ENCODE data around the gene GPR180.
A peak's percentile ranks its signal among the peaks of the same experiment; 100 is the strongest.

GPR180 gene

DNA sequence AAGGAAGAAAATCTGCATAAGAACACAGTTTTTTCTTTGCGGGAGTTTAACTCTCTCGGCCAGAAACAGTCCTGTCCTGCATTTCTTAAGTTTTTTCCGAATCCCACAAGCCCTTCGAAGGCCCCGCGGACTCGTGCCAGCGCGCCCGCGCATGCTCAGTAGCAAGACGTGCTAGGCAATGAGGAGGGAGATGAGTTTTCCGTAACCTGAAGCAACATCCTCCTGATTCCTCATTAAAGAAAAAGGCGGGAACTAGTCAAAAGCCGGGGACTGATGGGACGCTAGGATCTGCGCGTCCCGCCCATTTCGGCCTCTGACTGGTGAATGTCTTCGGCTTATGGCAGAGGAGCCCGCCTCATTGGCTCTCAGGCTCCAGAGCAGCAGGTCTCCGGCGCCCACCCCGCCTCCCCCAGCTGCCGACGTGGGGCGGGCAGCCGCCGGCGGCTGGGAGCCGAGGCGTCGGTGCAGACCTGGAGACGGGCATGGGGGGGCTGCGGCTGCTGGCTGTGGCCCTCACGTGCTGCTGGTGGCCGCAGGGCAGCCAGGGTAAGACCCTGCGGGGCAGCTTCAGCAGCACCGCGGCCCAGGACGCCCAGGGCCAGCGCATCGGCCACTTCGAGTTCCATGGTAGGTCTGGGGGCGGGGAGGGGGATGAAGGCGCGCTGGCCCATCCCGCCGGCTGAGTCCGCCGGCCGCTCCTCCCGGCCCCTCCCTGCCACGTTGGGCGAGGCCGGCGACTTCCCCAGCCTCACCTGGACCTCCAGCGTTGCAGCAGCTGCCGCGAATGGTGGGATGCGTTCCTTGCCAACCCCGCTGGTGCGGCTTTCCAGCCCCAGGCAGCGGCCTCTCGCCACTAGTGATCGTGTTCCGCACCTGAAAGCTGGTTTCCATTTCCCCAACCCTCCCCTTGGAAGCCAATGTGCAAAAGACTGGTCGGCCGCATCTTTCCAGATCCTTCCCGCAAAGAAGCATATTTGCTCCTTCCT, at the start of gene GPR180:
Gene GPR180, plus strand, starts transcription at position 412 of the 986 bp plus-strand sequence. Its CDS starts 71 bp downstream, at position 483.
- DNase-seq = peak; percentile 99

DNA sequence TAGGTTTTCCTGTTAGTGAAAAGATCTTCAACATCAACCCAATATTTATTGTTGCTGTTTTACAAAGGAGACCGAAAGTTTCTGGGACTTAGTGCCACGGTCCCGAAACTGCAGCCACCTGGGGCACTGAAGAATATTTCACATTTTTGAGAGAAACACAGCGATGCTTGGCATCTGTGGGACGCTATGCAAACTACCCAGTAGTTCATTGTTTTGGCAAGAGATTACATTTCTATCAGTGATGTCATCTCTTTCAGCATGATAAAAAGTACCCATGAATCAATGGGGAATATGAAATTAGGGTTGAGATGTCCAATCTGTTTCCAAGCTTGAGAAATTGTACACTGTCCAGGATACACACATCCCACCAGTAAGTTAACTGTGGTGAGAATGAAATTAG, 49.6 kb upstream of the GPR180 start:
- DNase-seq = no peak

DNA sequence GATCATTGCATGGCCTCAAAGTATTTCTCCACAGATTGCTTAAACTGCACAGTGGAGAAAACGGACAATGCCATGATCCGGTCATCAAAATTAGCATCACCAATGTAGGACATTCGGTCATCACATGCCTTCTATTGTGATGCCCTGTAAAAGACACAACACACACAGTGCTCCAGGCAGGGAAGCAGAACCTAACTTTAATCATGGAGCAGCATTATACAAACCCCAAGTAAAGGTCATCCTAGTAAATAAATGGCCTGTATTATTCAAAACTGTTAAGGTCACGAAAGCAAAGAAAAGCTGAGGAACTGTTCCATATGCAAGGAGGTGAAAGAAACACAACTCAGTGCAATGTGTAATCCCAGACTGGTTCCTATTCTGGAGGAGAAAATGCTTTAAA, 47.9 kb upstream of the GPR180 start:
- DNase-seq = no peak

DNA sequence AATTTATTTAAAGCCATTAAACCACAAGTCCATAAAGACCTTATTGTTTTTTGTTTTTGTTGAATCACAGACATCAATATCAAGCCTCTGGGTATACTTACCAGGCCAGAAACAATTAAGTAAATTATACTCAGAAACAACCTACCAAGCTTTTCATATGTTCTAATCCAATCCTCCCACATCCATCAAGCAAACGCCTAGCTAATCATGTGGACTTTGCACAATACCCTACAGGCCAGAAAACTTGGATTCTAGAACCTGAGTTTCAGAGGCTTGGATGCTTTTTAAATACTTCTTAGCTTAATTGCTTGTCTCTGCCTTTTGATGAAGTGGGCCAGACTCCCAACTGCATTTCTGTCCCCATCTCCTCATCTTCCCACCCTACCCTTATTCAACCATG, 45.6 kb upstream of the GPR180 start:
- DNase-seq = no peak

DNA sequence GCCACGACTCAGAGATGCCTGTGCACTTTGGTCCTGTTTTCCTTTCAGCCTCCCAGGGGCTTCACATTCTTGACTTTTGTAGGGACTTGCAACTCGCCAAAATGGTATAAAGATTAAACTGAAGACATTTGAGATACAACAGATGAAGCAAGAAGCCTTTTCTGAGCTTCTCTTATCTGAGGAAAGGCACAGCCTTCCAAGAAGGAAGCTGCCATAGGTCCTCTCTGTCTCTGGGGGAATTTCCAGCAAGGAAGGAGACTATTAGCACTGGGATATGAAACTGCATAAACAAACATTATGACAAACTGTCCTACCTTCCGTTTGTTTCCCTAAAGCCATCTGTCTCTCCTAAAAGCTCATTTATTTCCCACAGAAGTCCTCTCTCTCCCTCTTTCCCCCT, 45.0 kb upstream of the GPR180 start:
- no peak for DNase-seq

DNA sequence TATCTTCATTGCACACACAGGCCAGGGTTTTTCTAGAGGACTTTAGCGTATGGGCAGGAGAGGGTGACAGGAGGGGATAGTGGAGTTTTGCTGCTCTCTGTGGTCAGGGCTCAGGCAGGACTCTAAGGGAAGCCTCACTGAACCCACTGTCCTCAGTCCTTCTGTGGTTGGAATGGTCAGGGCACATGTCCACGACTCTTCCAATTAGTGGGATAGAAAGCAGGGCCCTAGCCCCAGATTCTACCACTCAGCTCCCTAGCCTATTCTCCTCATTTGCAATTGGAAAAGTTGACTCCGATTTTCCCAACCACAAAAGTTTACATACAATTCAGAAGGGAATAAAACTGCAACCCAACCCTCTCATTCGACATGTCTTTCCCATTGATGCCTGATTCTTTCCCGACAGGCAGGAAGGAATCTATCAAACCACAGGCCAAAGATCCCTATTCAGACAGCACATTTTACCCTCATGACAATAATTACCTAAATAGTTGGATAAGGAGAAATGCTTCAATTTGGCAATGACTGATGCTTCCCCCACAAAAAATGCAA, 43.9 kb upstream of the GPR180 start:
- peak; percentile 56 for DNase-seq

DNA sequence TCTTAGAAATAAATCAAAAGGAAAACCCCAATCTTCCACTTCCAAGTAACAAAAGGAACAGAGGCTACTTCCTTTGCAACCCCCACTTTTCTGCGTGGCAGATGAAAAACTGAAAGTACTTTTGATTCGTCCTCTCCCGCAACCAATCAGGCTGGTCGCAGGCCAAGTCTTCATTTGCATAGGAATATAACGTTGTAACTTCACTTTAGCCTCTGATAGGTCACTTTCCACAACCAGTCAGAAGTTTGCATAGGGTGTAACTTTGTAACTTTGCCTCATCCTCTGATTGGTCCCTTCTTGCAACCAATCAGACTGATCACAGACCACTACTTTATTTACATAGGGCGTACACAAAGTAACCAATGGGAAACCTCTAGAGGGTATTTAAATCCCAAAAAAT, 42.9 kb upstream of the GPR180 start:
- no peak for DNase-seq

DNA sequence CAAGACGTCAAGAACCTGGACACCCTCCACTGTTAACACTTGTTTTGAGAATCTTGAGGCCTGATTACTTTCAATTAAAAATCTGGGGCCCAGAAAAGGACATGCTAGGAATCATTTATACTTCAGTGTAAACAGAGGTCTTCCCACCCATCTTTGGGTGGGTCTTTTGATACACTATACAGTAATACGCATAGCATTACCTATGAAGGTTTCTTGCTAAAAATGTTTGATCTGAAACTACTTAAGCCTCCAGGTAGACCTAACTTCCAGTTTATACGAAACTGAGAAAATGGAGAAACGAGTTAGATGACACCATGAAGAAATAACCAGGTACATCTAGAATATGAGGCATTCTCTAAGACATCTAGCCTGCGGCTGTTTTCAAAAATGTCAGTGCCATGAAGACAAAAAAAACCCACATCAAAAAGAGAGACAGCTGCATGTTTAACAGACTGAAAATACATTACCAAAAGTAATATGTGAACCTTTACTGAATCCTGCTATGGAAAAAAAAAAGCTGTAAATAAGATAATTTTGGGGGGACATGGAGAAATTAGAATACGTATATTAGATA, 42.3 kb upstream of the GPR180 start:
- DNase-seq = no peak

DNA sequence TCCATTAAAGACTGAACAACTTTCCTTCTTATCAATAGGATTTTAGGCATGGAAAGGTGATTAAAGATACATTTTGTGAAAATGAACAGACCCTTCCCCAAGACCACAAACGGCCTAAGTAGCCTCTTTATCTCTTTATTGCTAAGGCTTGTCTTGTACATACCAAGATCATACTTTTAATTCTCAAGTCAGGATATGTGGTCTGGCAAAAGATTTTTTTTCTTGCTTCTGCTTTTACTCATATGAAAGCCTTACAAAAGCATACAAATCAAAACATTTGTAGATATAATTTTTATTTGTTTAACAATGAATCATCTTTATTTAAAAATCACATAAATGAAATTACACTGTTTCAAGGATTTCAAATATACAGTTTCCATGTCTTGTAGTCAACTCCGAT, 41.5 kb upstream of the GPR180 start:
- no peak for DNase-seq

DNA sequence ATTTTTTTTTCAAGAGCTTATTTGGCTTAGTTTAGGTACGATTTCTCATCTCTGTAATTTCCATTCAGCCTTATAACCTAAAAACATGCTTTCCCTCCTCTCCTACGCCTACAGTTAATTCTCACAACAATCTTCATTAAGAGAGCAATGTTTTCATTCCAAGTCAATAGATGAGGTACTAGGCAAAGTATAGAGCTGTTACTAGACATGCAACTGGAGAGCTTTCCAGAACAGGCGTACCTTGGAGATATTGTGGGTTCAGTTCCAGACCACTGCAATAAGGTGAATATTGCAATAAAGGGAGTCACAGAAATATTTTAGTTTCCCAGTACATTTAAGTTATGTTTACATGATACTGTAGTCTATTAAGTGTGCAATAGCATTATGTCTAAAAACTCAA, 40.5 kb upstream of the GPR180 start:
- no peak for DNase-seq

DNA sequence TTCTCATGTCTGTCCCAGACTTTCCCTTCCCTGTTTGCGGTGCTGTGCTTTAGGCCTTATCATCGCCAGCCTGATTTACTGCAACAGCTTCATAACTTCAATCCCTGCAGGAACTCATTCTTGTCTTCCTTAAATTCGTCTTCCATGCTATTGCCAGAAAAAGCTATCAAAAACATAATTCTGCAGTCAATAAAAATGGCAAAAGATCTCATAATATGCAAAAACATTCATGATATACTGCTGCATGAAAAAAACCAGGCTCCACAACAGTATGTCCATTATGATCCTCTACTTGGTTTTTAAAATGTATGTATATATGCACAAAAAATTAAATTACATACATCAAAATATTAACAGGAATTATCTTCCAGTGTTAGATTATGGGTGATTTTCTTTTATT, 34.1 kb upstream of the GPR180 start:
- no peak for DNase-seq

DNA sequence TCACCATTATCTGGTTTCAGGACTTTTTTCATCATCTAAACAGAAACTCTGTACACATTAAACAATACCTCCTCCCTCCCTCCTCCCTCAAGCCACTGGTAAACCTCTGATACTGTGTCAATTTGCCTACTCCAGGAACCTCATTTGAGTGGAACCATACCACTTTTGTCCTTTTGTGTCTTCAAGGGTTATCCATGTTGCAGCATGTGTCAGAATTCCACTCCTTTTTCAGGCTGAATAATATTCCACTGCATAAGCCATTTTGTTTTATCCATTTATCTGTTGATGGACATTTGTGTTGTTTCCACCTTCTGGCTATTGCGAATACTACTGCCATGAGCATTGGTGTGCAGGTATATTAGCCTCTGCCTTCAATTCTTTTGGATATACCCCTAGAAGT, 33.2 kb upstream of the GPR180 start:
- no peak for DNase-seq

DNA sequence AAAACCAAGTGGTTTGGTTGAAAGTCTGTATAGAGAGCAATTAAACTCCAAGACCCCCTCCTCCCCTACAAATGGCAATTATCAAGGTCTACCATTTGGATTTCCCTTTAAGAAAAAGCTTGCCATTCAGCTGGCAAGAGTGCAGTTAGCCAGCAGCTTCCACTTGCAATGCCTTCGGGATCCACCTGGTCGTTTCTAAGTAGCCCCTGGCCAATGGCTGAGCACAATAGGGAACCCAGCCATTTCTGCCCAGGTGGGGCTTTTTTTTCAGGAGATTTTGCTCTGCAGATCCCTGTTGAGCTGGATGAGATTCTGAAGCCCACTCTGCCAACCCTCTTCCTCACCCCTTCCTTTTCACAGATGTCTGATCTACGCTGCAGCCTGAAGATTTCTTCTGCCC, 32.0 kb upstream of the GPR180 start:
- no peak for DNase-seq

DNA sequence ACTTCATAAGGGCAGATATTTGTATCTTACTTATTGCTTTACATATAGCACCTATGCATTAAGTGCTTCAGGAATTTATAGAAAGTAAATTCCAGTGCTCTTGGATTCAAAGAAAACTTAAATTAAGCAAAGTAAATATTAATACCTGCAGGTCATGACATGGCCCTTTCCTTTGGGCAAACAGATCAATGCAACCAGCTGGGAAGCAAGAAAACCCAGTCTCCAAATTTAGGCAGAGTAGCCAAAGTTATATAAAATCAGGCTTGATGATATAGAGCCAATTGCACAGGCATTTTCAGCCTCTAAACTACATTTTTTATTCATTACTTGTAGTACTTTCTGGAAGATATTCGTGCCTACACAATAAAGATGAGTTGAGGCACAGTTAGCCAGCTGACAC, 22.6 kb upstream of the GPR180 start:
- no peak for DNase-seq

DNA sequence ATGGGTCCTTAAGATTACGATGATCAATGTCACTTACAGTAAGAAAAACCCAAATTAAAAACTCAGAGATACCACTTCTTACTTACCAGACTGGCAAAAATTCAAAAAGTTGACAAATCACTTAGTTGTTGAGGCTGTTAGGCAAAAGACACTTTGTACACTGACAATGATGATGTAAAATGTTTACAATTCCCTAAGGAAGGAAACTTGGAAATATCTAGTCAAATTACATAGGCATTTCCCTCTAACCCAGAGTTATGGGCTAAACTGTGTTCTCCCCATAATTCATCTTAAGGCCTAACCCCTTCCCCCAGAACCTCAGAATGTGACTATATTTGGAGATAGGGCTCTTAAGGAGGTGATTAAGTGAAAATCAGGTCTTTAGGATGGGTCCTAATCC, 17.7 kb upstream of the GPR180 start:
- no peak for DNase-seq

DNA sequence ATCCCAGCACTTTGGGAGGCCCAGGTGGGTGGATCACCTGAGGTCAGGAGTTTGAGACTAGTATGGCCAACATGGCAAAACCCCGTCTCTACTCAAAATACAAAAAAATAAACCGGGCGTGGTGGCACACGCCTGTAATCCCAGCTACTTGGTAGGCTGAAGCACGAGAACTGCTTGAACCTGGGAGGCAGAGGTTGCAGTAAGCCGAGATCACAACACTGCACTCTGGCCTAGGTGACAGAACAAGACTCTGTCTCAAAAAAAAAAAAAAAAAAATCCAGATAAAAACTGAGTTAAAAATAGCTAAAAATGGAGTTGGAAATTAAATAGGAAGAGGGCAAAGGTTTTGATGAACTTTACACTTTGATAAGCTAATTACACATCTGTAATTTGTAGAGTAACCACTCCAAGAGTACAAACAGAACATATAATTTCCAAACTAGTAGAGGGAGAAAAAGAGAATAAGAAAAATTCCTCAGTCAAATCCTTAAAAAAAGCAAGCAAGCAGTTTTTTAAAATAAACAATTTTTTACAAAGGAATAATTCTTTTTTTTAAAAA, 16.0 kb upstream of the GPR180 start:
- DNase-seq = no peak

DNA sequence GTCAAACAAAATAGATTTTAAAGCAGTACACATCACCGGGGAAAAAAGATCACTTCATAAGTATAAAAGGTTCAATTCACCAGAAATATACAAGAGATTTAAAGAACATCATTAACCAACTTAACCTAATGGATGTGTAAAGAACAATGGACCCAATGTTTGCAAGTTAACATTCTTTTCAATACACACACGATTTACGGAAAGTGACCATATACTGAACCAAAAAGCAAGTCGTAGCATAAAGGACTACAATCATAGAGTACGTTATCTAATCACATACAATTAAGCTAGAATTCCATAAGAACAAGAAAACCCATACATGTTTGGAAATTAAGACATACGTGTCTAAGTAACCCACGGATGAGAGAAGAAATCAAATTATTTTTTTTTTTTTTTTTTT, 15.3 kb upstream of the GPR180 start:
- DNase-seq = no peak

DNA sequence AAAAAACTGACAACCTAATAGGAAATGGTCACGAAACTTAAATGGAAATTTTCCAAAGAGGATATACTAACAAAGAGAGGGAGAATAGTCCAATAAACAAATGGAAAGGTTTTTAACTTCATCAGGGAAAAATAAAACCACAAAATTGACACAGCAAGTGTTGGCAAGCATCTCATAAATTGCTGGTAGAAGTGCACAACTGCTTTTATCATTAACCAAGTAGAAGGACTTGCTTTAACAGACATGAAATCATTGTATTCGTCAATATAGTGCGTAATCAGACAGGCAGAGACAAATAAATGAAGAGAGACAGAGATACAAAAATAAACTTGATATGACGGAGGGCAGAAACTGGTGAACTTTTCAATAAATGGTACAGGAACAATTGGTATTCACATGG, 13.1 kb upstream of the GPR180 start:
- no peak for DNase-seq

DNA sequence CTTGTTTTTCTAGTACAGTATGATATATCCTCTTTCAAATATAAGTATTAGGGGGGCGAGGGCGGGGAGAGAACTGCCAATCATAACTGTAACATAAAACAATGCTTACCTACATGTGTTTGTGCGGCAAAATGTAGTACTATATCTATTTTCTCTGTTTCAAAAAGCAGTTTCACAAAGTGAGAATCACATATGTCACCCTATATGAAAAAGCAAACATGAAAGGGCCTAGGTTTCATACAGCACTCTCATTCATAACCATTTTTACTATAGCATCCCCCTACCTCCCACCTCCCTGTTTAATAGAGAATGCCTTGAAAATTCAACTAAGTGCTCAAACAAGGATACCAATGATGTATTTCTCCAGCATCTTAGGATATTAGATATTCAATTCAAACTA, 10.9 kb upstream of the GPR180 start:
- no peak for DNase-seq

DNA sequence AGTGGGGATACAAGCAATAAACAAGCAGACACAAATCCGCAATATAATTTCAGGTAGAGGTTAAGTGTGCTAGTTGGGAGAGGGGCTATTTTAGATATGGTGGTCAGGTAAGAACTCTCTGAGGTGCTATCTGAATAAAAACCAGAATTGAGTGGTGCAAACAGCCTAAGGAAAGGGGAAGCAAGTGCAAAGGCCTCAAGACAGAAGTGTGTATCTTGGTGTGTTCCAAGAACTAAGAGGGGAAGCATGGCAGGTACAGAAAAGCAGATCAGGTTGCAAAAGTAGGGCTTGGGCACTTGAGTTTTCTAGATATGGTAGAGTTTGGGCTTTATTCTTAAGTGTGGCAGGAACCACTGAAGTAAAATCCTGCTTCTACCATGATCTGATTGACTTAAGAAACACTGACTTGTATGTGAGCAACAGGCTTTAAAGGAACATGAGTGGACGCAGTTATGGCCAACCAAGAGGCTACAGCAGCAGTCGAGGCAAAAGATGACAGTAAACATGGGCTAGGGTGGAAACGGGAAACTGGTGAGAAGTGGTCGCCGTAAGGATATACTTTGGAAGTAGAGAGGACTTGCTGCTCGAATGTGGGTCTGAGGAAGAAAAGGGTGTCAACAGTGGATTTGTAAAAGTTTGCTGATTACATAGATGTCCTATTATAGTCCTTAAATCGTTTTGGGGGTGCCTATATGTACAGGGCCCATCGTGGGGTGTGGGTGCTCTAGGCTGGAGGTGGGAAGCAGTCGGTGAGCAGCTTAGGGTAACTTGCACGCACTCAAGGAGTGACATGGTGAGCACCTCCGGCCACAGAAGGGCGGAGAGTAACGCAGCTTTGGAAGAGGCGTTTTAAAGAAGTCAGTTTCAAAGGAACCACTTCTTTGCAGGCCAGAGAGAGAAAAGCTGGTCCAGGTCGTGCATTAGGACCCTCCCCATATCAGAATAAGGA, 6.4 kb upstream of the GPR180 start:
- DNase-seq = no peak

DNA sequence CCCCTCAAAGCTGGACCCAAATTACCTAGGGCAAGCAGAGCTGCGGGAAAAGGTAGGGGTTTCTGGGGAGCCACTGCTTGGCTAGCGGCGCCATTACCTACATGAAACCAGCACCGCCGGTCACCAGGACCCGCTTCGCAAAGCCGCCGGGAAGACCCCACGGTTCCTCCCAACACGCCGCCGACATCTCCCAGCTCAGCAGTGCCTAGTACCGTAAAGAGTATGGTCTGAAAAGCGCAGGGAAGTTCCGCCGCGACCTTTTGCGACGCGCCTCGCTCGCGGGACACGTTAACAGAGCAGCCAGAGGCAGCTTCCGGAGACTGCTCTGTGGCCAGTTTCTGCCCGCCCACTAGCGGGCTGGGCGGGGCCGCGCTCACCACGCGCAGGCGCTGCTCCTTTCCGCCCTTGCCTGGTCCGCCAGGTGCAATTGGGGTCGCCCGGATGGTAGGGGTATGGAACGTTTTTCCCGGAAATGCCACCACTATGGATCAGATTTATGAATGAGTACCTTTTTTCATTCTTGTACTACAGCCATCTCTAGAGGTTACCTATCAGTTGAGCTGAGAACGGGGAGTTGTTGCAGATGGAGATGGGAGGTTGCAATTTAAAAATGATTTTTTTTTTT, 5.6 kb upstream of the GPR180 start, which contains the start of gene TGDS:
Gene TGDS, minus strand, starts transcription at position 203 of the 625 bp plus-strand sequence. Its CDS starts 16 bp downstream, at position 187.
- DNase-seq = peak; percentile 96

DNA sequence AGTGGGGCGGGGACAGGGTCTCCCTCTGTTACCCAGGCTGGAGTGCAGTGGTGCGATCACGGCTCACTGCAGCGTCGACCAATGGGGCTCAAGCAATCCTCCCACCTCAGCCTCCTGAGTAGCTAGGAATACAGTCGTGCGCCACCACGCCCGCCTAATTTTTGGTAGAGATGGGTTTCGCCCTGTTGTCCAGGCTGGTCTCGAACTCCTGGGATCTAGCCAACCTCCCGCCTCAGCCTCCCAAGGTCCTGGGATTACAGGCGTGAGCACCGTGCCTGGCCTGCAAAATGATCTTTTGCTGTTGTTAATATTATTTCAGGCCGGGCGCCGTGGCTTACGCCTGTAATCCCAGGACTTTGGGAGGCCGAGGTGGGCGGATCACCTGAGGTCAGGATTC, 5.1 kb upstream of the GPR180 start:
- DNase-seq = peak; percentile 22

All from femur (tissue), 1 donor.